ENCODE results near the gene SRPK3.

The SRPK3 gene

DNA sequence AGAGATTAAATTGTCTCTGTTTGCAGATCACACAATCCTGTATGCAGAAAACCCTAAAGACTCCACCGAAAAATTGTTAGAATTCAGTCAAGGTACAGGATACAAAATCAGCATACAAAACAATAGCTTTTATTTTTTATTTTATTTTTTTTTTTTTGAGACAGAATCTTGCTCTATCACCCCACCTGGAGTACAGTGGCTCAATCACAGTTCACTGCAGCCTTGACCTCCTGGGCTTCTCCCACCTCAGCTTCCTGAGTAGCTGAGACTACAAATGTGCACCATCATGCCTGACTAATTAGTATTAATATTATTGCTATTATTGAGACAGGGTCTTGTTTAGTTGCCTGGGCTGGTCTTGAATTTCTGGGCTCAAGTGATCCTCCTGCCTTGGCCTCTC is 25.7 kb upstream of the SRPK3 start:
- TF ChIP-seq, protein P1, sequence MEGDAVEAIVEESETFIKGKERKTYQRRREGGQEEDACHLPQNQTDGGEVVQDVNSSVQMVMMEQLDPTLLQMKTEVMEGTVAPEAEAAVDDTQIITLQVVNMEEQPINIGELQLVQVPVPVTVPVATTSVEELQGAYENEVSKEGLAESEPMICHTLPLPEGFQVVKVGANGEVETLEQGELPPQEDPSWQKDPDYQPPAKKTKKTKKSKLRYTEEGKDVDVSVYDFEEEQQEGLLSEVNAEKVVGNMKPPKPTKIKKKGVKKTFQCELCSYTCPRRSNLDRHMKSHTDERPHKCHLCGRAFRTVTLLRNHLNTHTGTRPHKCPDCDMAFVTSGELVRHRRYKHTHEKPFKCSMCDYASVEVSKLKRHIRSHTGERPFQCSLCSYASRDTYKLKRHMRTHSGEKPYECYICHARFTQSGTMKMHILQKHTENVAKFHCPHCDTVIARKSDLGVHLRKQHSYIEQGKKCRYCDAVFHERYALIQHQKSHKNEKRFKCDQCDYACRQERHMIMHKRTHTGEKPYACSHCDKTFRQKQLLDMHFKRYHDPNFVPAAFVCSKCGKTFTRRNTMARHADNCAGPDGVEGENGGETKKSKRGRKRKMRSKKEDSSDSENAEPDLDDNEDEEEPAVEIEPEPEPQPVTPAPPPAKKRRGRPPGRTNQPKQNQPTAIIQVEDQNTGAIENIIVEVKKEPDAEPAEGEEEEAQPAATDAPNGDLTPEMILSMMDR (IDR thresholded peaks at IDR 0.05; ENCODE audit: extremely low read depth, missing control alignments): no peak
- DNase-seq (ENCODE audit: low spot score): no peak

- TF ChIP-seq, protein P1 (IDR thresholded peaks at IDR 0.05; ENCODE audit: extremely low read depth, missing control alignments): no peak
- DNase-seq (ENCODE audit: low spot score): no peak
Measured at GRCh38 chrX:153761863-153762262, 19.0 kb upstream of the SRPK3 start.

- DNase-seq (ENCODE audit: low spot score): no peak
- TF ChIP-seq, protein P1 (IDR thresholded peaks at IDR 0.05; ENCODE audit: extremely low read depth, missing control alignments): no peak
Measured at GRCh38 chrX:153762626-153763173, 18.1 kb upstream of the SRPK3 start.

DNA sequence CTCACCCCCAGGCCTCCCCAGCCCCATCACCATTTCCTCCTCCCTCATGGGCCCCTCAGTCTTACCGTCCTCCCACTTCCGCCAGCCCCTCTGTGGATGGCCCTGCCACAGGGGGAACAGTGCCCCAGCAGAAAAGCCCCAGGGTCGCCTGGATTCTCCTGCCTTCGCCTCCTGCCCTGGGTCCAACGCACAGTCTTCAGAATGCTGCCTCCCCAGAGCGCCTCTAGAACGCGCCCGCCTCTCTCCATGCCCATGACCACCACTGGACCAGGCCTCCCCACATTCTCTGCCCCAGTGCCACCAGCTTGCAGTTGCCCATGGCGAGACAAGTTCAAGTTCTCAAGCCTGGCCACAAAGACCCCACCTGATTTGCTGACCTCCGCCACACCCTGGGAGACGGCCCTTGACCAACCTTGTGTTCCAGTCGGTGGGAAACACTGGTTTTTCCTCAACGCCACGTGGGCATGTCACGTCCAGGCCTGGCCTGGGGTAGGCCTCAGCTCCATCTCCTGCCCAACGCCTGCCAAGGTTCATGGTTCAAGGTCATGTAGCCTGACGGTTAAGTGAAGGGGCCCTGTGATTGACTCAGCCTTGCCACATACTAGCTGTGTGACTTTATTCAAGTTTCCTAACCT is 17.4 kb upstream of the SRPK3 start:
- DNase-seq (ENCODE audit: low spot score): no peak
- TF ChIP-seq, protein P1 (IDR thresholded peaks at IDR 0.05; ENCODE audit: extremely low read depth, missing control alignments): no peak

DNA sequence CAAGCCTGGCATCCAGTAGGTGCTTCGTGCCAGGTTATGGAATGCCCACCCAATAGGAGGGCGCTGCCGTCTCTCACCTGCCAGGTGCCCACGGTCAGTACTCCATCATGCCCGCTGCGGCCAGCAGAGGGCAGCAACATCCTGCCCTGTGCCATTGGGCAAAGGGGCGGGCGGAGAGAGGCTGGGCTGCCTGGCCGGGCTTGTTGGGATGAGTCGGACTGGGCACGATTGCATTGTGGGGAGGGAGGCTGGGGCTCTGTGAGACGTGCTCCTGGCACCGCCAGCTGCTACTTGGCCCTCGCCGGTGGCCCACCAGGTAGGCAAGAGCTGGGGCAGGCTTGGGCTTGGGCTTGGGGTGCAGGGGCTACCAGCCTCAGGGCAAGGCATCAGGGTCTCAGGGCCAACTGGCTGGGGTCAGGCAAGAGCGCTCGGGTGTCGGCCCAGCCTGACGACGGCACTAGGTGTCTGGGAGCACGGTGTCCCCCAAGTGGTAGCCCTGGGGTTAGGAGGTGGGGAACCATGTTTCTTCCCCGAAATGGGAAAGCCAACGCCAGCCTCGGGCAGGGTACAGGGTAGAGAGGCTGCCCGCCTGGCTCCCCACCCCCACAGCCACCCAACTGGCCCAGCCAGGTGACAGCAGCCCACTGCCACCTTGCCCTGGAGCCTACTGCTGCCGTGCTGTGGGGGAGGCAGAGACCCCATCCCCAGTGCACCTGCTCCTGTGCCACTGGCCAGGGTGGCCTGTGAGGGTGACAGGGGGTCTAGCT is 16.7 kb upstream of the SRPK3 start, which contains the start of gene PLXNB3:
PLXNB3 (plus strand) TSS at position 261 of the 767 bp plus-strand sequence. CDS start 1,287 bp downstream, outside the sequence.
- peak; percentile 76 for DNase-seq (ENCODE audit: low spot score)
- TF ChIP-seq, protein P1 (IDR thresholded peaks at IDR 0.05; ENCODE audit: extremely low read depth, missing control alignments): peak; percentile 73

DNA sequence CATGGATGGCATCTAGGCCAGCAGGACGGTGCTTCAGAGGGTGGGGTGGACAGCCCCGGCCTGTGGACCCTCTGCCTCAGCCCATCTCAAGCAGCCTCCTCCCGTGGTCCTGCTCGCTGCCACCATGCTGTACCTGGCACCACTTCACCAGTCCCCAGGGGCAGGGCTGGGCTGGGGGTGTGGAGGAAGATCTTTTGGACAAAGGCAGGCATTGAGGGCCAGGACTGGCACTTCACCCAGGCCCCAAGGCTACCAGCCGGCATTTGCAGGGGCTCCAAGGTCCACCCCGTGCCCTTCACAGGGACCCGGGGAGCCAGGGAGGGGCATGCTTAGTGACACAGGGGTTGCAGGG is 16.1 kb upstream of the SRPK3 start:
- no peak for DNase-seq (ENCODE audit: low spot score)
- TF ChIP-seq, protein P1 (IDR thresholded peaks at IDR 0.05; ENCODE audit: extremely low read depth, missing control alignments): no peak
